ENCODE data around the gene GAK.

Gene GAK

GRCh38 chr4:915595-915994 is 16.5 kb downstream of the GAK start:
- Histone ChIP-seq H3K27me3 (no peaks in the 10 kb centered on the region), H3K36me3 (peaks cover 16% of the 10 kb centered on the region; the same call in 1 of the 2 replicates), H3K4me3 (ENCODE audit: low read depth, low read length) (no peak overlapping the region), H3K9me3 (no peaks in the 10 kb centered on the region; the same call in 1 of the 2 replicates), H3K4me1 (no peaks in the 10 kb centered on the region)
- no peak for DNase-seq
- no peak for TF ChIP-seq CTCF (IDR thresholded peaks at IDR 0.05; ENCODE audit: low read depth, low read length)

- TF ChIP-seq CTCF (IDR thresholded peaks at IDR 0.05; ENCODE audit: low read depth, low read length) = no peak
- Histone ChIP-seq H3K4me3 (ENCODE audit: low read depth, low read length) (no peak overlapping the region), H3K4me1 (no peaks in the 10 kb centered on the region), H3K36me3 (peaks cover 18% of the 10 kb centered on the region; the same call in 1 of the 2 replicates), H3K27me3 (no peaks in the 10 kb centered on the region), H3K9me3 (no peaks in the 10 kb centered on the region; the same call in 1 of the 2 replicates)
- DNase-seq = no peak
Observed at GRCh38 chr4:915041-915474, 17.1 kb downstream of the GAK start.

GRCh38 chr4:914531-914930 is 17.6 kb downstream of the GAK start:
- TF ChIP-seq CTCF (IDR thresholded peaks at IDR 0.05; ENCODE audit: low read depth, low read length) = no peak
- H3K4me3 ChIP-seq (ENCODE audit: low read depth, low read length) = no peak overlapping the region
- DNase-seq = no peak

GRCh38 chr4:913280-913618 is 18.9 kb downstream of the GAK start:
- no peaks in the 10 kb centered on the region; the same call in 1 of the 2 replicates for H3K9me3 ChIP-seq
- H3K36me3 ChIP-seq = peaks cover 18% of the 10 kb centered on the region; the same call in 1 of the 2 replicates
- no peak for TF ChIP-seq CTCF (IDR thresholded peaks at IDR 0.05; ENCODE audit: low read depth, low read length)
- no peaks in the 10 kb centered on the region for H3K27me3 ChIP-seq
- no peak overlapping the region for H3K4me3 ChIP-seq (ENCODE audit: low read depth, low read length)
- H3K4me1 ChIP-seq = peaks cover 2% of the 10 kb centered on the region; the same call in 1 of the 2 replicates
- DNase-seq = no peak

More at GRCh38 chr4:914531-914930, 17.6 kb downstream of the GAK start:
- Histone ChIP-seq H3K27me3 (no peaks in the 10 kb centered on the region), H3K9me3 (no peaks in the 10 kb centered on the region; the same call in 1 of the 2 replicates), H3K36me3 (peaks cover 18% of the 10 kb centered on the region; the same call in 1 of the 2 replicates), H3K4me1 (no peaks in the 10 kb centered on the region)

GRCh38 chr4:912548-913279 is 19.4 kb downstream of the GAK start:
- Histone ChIP-seq H3K36me3 (peaks cover 18% of the 10 kb centered on the region; the same call in 1 of the 2 replicates), H3K9me3 (no peaks in the 10 kb centered on the region), H3K4me1 (peaks cover 5% of the 10 kb centered on the region; the same call in 1 of the 2 replicates), H3K4me3 (ENCODE audit: low read depth, low read length) (no peak overlapping the region), H3K27me3 (no peaks in the 10 kb centered on the region)
- TF ChIP-seq CTCF (IDR thresholded peaks at IDR 0.05; ENCODE audit: low read depth, low read length) = no peak
- DNase-seq = no peak

GRCh38 chr4:911871-912490 is 20.1 kb downstream of the GAK start:
- TF ChIP-seq CTCF (IDR thresholded peaks at IDR 0.05; ENCODE audit: low read depth, low read length) = no peak
- no peaks in the 10 kb centered on the region for H3K27me3 ChIP-seq
- H3K9me3 ChIP-seq = no peaks in the 10 kb centered on the region
- H3K4me1 ChIP-seq = peaks cover 7% of the 10 kb centered on the region; the same call in 1 of the 2 replicates
- no peak overlapping the region for H3K4me3 ChIP-seq (ENCODE audit: low read depth, low read length)
- DNase-seq = no peak
- peaks cover 18% of the 10 kb centered on the region; the same call in 1 of the 2 replicates for H3K36me3 ChIP-seq

All from BE2C (cell line).